ENCODE data around the gene BBS2.

BBS2 gene

DNA sequence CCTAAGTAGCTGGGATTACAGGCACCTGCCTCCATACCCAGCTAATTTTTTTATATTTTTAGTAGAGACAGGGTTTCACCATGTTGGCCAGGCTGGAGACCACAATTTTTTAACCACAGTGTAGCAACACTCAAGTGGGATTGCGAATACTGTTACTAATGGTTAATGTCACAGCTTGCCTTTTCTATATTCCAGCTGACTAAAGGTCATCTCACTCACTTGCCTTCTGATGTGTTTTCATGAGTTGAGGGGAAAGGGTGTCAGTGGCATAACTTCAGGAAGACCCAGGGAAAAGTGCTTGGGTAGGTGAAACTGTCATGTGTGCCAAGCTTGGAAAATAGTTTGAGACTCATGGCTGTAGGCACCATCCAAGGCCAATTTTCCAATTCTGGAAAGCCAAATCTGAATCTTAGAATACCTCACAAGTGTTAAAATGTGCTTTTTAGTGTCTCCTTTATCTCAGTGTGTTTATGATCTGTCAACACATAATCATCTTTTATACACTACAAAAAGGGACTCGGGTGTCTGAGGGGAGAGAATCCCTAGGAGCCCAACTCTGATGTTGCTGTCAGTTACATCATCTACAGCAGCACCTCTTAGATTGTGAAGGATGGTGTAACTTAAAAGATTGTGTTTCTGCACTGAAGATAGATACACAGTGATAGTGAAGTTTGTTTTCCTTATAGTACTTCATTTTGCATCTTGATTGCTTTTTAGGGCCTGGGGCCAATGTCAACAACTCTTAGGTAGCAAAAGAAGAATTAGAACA is 41.4 kb downstream of the BBS2 start:
- Histone ChIP-seq H2BK120ac (ENCODE audit: insufficient read depth, low read length, poor library complexity) (no peak overlapping the region), H3K4me2 (ENCODE audit: low read length) (no peak overlapping the region), H2AK5ac (ENCODE audit: low read length) (no peak overlapping the region), H3K4ac (ENCODE audit: low read depth, low read length) (no peak overlapping the region), H3K14ac (ENCODE audit: low read length) (no peak overlapping the region), H4K91ac (ENCODE audit: low read depth, low read length) (no peak overlapping the region), H3K9me3 (ENCODE audit: insufficient read depth, low read depth, low read length) (no peaks in the 10 kb centered on the region), H4K12ac (ENCODE audit: low read depth, low read length) (no peak overlapping the region), H3K9ac (ENCODE audit: low read length) (no peak overlapping the region), H3K23ac (ENCODE audit: low read length) (no peak overlapping the region), H3K4me3 (ENCODE audit: low read depth, low read length) (no peak overlapping the region), H3K18ac (ENCODE audit: low read length) (no peak overlapping the region), H3K79me2 (ENCODE audit: control insufficient read depth, insufficient read depth, low read length, poor library complexity) (no peaks in the 10 kb centered on the region), H3K4me1 (ENCODE audit: control insufficient read depth in 1 of 2, insufficient read depth in 2 of 2, low read length in 2 of 2) (peaks cover 0 to 3% of the 10 kb centered on the region in 2 experiments), H3K79me1 (ENCODE audit: low read length) (no peaks in the 10 kb centered on the region), H3K27ac (ENCODE audit: low read depth, low read length) (no peak overlapping the region), H3K27me3 (ENCODE audit: insufficient read depth, low read length) (no peaks in the 10 kb centered on the region), H4K8ac (ENCODE audit: low read depth, low read length) (no peak overlapping the region), H2BK12ac (ENCODE audit: low read length) (no peak overlapping the region), H3K36me3 (ENCODE audit: control insufficient read depth in 1 of 2, insufficient read depth in 2 of 2, low read length in 2 of 2) (peaks cover 10 to 21% of the 10 kb centered on the region in 2 experiments), H2AFZ (ENCODE audit: insufficient read depth, low read length, poor library complexity) (no peak overlapping the region), H2BK5ac (ENCODE audit: low read depth, low read length, poor library complexity) (no peak overlapping the region)
- DNase-seq, result no peak
- no CpG with 5 or more reads among the region's 2 CpGs for WGBS (ENCODE audit: extremely low coverage, insufficient coverage, insufficient read length)

DNA sequence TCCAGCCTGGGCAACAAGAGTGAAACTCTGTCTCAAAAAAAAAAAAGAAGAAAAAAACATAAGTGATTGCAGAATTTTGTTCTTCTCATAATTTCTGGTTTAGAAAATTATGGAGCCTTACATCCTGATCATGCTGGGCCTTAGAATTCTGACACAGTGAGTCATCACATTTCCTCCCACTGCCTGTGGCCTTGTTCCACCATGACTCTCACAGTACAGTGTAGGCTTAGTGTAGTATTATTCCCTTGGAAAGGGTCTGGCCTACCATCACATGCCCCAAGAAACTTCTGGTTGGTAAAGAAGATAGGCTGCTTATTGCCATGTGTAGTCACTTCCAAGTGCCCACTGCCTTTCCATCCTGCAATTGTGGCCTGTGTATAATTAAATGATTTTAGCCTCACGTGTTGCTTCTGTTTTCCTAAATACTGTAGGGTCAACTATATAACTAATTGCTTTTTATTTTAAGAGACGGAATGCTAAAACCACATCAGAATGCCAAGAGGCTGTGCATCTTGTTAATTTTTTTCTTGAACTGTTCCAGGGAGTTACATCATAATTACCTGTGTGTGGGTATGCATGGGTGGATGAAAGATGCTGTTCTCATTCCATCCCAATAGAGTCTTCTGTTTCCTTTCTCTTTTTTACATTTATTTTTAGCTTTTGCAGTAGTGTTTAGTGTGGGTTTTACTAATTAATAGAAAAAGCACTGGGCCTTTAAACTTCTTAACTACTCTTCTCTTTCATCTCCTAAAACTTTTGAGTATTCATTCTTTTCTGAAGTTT is 42.5 kb downstream of the BBS2 start:
- H4K91ac ChIP-seq (ENCODE audit: low read depth, low read length), result no peak overlapping the region
- H2BK5ac ChIP-seq (ENCODE audit: low read depth, low read length, poor library complexity), result no peak overlapping the region
- H3K27me3 ChIP-seq (ENCODE audit: insufficient read depth, low read length), result no peaks in the 10 kb centered on the region
- no peak overlapping the region for H3K14ac ChIP-seq (ENCODE audit: low read length)
- no peaks in the 10 kb centered on the region for H3K79me2 ChIP-seq (ENCODE audit: control insufficient read depth, insufficient read depth, low read length, poor library complexity)
- H3K4ac ChIP-seq (ENCODE audit: low read depth, low read length), result no peak overlapping the region
- H3K23ac ChIP-seq (ENCODE audit: low read length), result no peak overlapping the region
- peak; percentile 25 to 57 for DNase-seq
- no peak overlapping the region for H2AK5ac ChIP-seq (ENCODE audit: low read length)
- no peaks in the 10 kb centered on the region for H3K79me1 ChIP-seq (ENCODE audit: low read length)
- no peak overlapping the region for H2AFZ ChIP-seq (ENCODE audit: insufficient read depth, low read length, poor library complexity)
- peaks cover 0 to 3% of the 10 kb centered on the region in 2 experiments for H3K4me1 ChIP-seq (ENCODE audit: control insufficient read depth in 1 of 2, insufficient read depth in 2 of 2, low read length in 2 of 2)
- H3K4me3 ChIP-seq (ENCODE audit: low read depth, low read length), result no peak overlapping the region
- H2BK120ac ChIP-seq (ENCODE audit: insufficient read depth, low read length, poor library complexity), result no peak overlapping the region
- H3K4me2 ChIP-seq (ENCODE audit: low read length), result no peak overlapping the region
- no peak overlapping the region for H4K12ac ChIP-seq (ENCODE audit: low read depth, low read length)
- WGBS (ENCODE audit: extremely low coverage, insufficient coverage, insufficient read length), result no CpG with 5 or more reads among the region's 2 CpGs
- H3K9ac ChIP-seq (ENCODE audit: low read length), result no peak overlapping the region
- H3K18ac ChIP-seq (ENCODE audit: low read length), result no peak overlapping the region
- H3K36me3 ChIP-seq (ENCODE audit: control insufficient read depth in 1 of 2, insufficient read depth in 2 of 2, low read length in 2 of 2), result peaks cover 14 to 26% of the 10 kb centered on the region in 2 experiments
- no peaks in the 10 kb centered on the region for H3K9me3 ChIP-seq (ENCODE audit: insufficient read depth, low read depth, low read length)
- no peak overlapping the region for H4K8ac ChIP-seq (ENCODE audit: low read depth, low read length)
- H3K27ac ChIP-seq (ENCODE audit: low read depth, low read length), result peak overlapping the region; percentile 21
- no peak overlapping the region for H2BK12ac ChIP-seq (ENCODE audit: low read length)

DNA sequence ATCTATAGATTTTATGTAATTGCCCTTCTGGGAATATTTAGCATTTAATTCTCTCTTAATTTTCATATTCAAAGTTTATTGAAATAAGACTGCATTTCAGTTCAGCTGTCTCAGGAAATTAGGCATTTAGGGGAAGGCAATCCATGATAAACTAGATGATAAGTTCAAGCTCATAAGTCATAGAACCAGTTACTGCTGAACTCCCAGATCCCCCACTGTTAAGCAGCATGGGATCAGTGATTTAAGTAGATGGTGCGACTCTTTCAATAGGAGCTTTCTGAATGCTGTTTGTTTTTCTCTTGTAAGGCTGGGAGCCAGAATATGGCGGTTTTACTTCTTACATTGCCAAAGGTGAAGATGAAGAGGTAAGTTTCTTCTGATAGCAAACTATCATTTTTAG is 44.6 kb downstream of the BBS2 start:
- Histone ChIP-seq H2BK5ac (ENCODE audit: low read depth, low read length, poor library complexity) (no peak overlapping the region), H3K14ac (ENCODE audit: low read length) (no peak overlapping the region), H3K4me2 (ENCODE audit: low read length) (no peak overlapping the region), H4K12ac (ENCODE audit: low read depth, low read length) (no peak overlapping the region), H3K23ac (ENCODE audit: low read length) (no peak overlapping the region), H3K79me2 (ENCODE audit: control insufficient read depth, insufficient read depth, low read length, poor library complexity) (no peaks in the 10 kb centered on the region), H2BK120ac (ENCODE audit: insufficient read depth, low read length, poor library complexity) (no peak overlapping the region), H3K4me1 (ENCODE audit: control insufficient read depth in 1 of 2, insufficient read depth in 2 of 2, low read length in 2 of 2) (peaks cover 0 to 3% of the 10 kb centered on the region in 2 experiments), H3K36me3 (ENCODE audit: control insufficient read depth in 1 of 2, insufficient read depth in 2 of 2, low read length in 2 of 2) (peaks cover 19 to 39% of the 10 kb centered on the region in 2 experiments), H2BK12ac (ENCODE audit: low read length) (no peak overlapping the region), H3K18ac (ENCODE audit: low read length) (no peak overlapping the region), H3K9me3 (ENCODE audit: insufficient read depth, low read depth, low read length) (no peaks in the 10 kb centered on the region), H2AK5ac (ENCODE audit: low read length) (no peak overlapping the region), H3K4ac (ENCODE audit: low read depth, low read length) (no peak overlapping the region), H2AFZ (ENCODE audit: insufficient read depth, low read length, poor library complexity) (no peak overlapping the region), H3K79me1 (ENCODE audit: low read length) (no peaks in the 10 kb centered on the region), H3K4me3 (ENCODE audit: low read depth, low read length) (no peak overlapping the region), H4K91ac (ENCODE audit: low read depth, low read length) (no peak overlapping the region), H3K9ac (ENCODE audit: low read length) (no peak overlapping the region), H3K27me3 (ENCODE audit: insufficient read depth, low read length) (no peaks in the 10 kb centered on the region), H4K8ac (ENCODE audit: low read depth, low read length) (no peak overlapping the region), H3K27ac (ENCODE audit: low read depth, low read length) (no peak overlapping the region)
- no peak for DNase-seq
- WGBS (ENCODE audit: extremely low coverage, insufficient coverage, insufficient read length), result no CpG with 5 or more reads among the region's 2 CpGs

DNA sequence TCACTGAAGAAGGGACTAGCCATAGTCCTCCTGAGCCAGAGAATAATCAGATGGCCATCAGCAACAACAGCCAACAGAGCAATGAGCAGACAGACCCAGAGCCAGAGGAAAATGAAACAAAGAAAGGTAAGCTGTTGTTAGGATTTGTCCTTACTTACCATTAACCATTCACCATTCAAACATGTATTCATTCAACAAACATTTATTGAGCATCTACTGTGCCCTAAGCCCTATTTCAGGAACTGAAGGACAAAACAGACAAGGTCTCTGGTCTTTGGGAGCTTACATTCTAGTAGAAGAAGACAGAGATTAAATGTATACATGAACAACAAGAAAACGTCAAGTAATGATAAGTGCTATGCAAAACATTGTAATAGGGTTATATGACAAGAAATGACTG is 49.2 kb downstream of the BBS2 start:
- Histone ChIP-seq H3K4me2 (ENCODE audit: low read length) (no peak overlapping the region), H3K18ac (ENCODE audit: low read length) (no peak overlapping the region), H2BK12ac (ENCODE audit: low read length) (no peak overlapping the region), H3K79me2 (ENCODE audit: control insufficient read depth, insufficient read depth, low read length, poor library complexity) (no peaks in the 10 kb centered on the region), H4K8ac (ENCODE audit: low read depth, low read length) (no peak overlapping the region), H4K12ac (ENCODE audit: low read depth, low read length) (no peak overlapping the region), H4K91ac (ENCODE audit: low read depth, low read length) (no peak overlapping the region), H3K9me3 (ENCODE audit: insufficient read depth, low read depth, low read length) (no peaks in the 10 kb centered on the region), H3K23ac (ENCODE audit: low read length) (no peak overlapping the region), H3K79me1 (ENCODE audit: low read length) (no peaks in the 10 kb centered on the region), H3K4me1 (ENCODE audit: control insufficient read depth in 1 of 2, insufficient read depth in 2 of 2, low read length in 2 of 2) (no peaks in the 10 kb centered on the region), H2AFZ (ENCODE audit: insufficient read depth, low read length, poor library complexity) (no peak overlapping the region), H3K27ac (ENCODE audit: low read depth, low read length) (no peak overlapping the region), H3K36me3 (ENCODE audit: control insufficient read depth in 1 of 2, insufficient read depth in 2 of 2, low read length in 2 of 2) (peaks cover 24 to 42% of the 10 kb centered on the region in 2 experiments), H2BK120ac (ENCODE audit: insufficient read depth, low read length, poor library complexity) (no peak overlapping the region), H3K4ac (ENCODE audit: low read depth, low read length) (no peak overlapping the region), H3K4me3 (ENCODE audit: low read depth, low read length) (no peak overlapping the region), H2AK5ac (ENCODE audit: low read length) (no peak overlapping the region), H2BK5ac (ENCODE audit: low read depth, low read length, poor library complexity) (no peak overlapping the region), H3K9ac (ENCODE audit: low read length) (no peak overlapping the region), H3K14ac (ENCODE audit: low read length) (no peak overlapping the region), H3K27me3 (ENCODE audit: insufficient read depth, low read length) (no peaks in the 10 kb centered on the region)
- DNase-seq, result no peak
- no CpG with 5 or more reads among the region's 1 CpG for WGBS (ENCODE audit: extremely low coverage, insufficient coverage, insufficient read length)
